ENCODE measurements around the gene OR56A4. TPM values are rescaled to one million over a fixed set of nuclear protein-coding genes. Genes with fewer than 3 reads are reported as not detected.
"Not testable (repeated sequence)": the region's sequence is repeated elsewhere in the genome, so short reads cannot be mapped to it uniquely, and the experiment has no call there.

Gene OR56A4
- total RNA-seq, 1 donor from 2014 or later: not detected

DNA sequence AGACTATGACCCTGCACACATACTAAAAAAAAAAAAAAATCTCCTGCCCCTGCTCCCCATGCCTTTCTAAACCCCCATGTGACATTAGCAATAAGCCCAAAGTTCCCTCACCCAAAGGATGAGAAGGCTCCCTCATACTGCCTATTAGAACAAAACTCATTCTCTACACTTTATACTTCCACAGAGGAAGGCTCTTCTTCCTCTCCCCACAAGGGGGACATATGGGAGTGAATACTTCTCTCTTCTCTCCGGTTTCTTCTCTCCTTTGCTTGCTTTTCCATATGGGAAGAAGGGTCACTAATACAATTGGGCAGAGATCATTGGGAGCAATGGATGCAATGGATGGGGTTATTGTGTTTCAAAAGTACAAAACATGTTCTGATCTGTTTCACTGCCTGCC is 23.3 kb downstream of the OR56A4 start:
- no peaks in the 10 kb centered on the region for H3K27me3 ChIP-seq (ENCODE audit: control insufficient read depth, insufficient read depth, low read length)
- H3K36me3 ChIP-seq (ENCODE audit: control insufficient read depth, insufficient read depth, low read length): no peaks in the 10 kb centered on the region
- no peak overlapping the region for H3K4me3 ChIP-seq (ENCODE audit: low read depth, low read length)
- TF ChIP-seq, protein P1, sequence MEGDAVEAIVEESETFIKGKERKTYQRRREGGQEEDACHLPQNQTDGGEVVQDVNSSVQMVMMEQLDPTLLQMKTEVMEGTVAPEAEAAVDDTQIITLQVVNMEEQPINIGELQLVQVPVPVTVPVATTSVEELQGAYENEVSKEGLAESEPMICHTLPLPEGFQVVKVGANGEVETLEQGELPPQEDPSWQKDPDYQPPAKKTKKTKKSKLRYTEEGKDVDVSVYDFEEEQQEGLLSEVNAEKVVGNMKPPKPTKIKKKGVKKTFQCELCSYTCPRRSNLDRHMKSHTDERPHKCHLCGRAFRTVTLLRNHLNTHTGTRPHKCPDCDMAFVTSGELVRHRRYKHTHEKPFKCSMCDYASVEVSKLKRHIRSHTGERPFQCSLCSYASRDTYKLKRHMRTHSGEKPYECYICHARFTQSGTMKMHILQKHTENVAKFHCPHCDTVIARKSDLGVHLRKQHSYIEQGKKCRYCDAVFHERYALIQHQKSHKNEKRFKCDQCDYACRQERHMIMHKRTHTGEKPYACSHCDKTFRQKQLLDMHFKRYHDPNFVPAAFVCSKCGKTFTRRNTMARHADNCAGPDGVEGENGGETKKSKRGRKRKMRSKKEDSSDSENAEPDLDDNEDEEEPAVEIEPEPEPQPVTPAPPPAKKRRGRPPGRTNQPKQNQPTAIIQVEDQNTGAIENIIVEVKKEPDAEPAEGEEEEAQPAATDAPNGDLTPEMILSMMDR (IDR thresholded peaks at IDR 0.05; ENCODE audit: insufficient read depth, low read length, severe bottlenecking): no peak
- no peak for FAIRE-seq
- no peak for DNase-seq (ENCODE audit: low read depth)

DNA sequence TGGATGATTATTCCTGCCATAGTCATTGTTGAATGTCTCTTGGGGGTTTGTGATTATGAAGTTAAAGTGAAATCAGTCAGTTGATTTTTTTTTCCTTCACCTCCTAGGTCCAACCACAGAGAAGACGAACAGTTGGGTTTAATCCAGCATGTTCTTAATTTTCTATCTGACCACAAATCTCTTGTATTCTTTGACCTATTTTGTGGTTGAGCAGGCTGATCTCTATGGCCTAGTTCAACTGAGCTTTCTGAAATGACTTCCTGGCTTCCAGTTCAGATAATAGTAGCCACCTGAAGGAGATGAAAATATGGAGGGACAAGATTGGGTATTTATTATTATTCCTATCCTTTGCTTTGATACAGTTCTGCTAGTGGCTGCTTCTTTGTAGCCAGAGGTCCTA is 33.2 kb downstream of the OR56A4 start:
- Histone ChIP-seq H3K4me3 (ENCODE audit: low read depth, low read length) (no peak overlapping the region), H3K36me3 (ENCODE audit: control insufficient read depth, insufficient read depth, low read length) (no peaks in the 10 kb centered on the region), H3K27me3 (ENCODE audit: control insufficient read depth, insufficient read depth, low read length) (no peaks in the 10 kb centered on the region)
- TF ChIP-seq, protein P1 (IDR thresholded peaks at IDR 0.05; ENCODE audit: insufficient read depth, low read length, severe bottlenecking): no peak
- DNase-seq (ENCODE audit: low read depth) (no peak), FAIRE-seq (no peak)

DNA sequence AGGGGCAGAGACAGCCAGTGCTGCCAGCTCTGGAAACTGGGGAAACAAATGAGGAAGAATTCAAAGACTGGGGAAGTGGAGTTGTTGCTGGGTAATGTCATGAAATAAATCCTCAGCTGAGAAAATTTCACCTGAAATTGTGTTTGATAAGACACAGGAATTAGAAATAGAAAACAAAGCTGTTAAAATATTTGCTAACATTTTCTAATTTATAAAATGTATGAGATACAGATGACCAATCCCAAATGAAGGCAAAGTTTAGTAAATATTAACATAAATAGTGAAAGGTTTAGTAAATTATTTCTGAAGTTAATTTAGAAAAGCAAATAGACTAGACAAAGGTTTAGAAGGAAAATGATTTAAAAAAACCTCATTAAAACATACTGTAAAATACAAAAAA is 38.4 kb downstream of the OR56A4 start, which contains the start of gene OR56A5:
TSS of gene OR56A5 (minus strand) at position 101 of the 400 bp plus-strand sequence. CDS start at position 101, 0 bp downstream.
- TF ChIP-seq, protein P1 (IDR thresholded peaks at IDR 0.05; ENCODE audit: insufficient read depth, low read length, severe bottlenecking): no peak
- no peak for DNase-seq (ENCODE audit: low read depth)
- Histone ChIP-seq H3K27me3 (ENCODE audit: control insufficient read depth, insufficient read depth, low read length) (no peaks in the 10 kb centered on the region), H3K4me3 (ENCODE audit: low read depth, low read length) (no peak within 1 kb of the TSS), H3K36me3 (ENCODE audit: control insufficient read depth, insufficient read depth, low read length) (no peaks in the 10 kb centered on the region)
- FAIRE-seq: no peak

DNA sequence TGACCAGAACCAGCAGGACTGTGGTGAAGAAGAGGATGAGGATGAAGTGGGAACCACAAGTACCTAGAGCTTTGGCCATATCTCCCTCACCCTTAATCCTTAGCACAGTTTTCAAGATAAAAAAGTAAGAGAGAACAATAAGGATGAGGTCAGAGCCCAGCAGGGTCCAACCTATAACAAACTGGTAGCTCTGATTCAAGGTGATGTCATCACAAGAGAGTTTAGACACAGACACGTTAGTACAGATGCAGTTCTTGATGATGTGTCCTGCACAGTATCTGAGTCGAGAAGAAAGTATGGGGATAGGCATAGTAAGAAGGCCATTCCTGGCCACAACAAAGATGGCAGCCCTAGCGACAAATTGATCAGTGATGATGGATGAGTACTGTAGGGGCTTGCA is 39.0 kb downstream of the OR56A4 start:
- Histone ChIP-seq H3K4me3 (ENCODE audit: low read depth, low read length) (no peak overlapping the region), H3K27me3 (ENCODE audit: control insufficient read depth, insufficient read depth, low read length) (no peaks in the 10 kb centered on the region), H3K36me3 (ENCODE audit: control insufficient read depth, insufficient read depth, low read length) (no peaks in the 10 kb centered on the region)
- TF ChIP-seq, protein P1 (IDR thresholded peaks at IDR 0.05; ENCODE audit: insufficient read depth, low read length, severe bottlenecking): no peak
- FAIRE-seq (no peak), DNase-seq (ENCODE audit: low read depth) (peak; percentile 68)

DNA sequence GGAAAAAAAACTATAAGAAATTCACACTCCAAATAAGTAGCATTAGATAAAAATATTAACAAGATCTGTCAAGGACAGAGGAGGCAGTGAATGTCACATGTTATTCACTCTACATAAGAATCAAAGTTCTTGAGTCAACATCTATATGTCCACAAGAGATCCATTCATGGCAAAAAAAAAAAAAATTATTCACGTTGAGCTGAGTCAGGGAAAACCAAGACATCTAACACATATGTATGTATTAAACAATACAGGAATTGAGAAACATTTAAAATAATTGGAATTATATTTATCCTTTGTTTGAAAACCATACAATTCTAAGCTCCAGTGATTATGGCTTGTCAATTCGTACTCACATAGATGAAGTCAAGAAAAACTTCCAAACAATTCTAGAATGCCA is 39.8 kb downstream of the OR56A4 start:
- no peak for DNase-seq (ENCODE audit: low read depth)
- Histone ChIP-seq H3K36me3 (ENCODE audit: control insufficient read depth, insufficient read depth, low read length) (no peaks in the 10 kb centered on the region), H3K27me3 (ENCODE audit: control insufficient read depth, insufficient read depth, low read length) (no peaks in the 10 kb centered on the region), H3K4me3 (ENCODE audit: low read depth, low read length) (no peak overlapping the region)
- FAIRE-seq: no peak
- TF ChIP-seq, protein P1 (IDR thresholded peaks at IDR 0.05; ENCODE audit: insufficient read depth, low read length, severe bottlenecking): no peak

DNA sequence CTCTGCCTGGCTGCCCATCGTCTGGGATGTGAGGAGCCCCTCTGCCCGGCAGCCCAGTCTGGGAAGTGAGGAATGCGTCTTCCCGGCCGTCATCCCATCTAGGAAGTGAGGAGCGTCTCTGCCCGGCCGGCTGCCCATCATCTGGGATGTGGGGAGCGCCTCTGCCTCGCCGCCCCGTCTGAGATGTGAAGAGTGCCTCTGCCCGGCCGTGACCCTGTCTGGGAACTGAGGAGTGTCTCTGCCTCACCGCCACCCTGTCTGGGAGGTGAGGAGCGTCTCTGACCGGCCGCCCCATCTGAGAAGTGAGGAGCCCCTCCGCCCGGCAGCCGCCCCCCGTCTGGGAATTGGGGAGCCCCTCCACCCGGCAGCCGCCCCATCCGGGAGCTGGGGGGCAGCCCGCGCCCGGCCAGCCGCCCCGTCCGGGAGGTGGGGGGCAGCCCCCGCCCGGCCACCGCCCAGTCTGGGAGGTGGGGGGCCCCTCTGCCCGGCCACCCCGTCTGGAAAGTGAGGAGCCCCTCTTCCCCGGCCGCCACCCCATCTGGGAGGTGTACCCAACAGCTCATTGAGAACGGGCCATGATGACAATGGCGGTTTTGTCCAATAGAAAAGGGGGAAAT is 45.9 kb downstream of the OR56A4 start:
- not testable (repeated sequence) for H3K27me3 ChIP-seq (ENCODE audit: control insufficient read depth, insufficient read depth, low read length); H3K36me3 ChIP-seq (ENCODE audit: control insufficient read depth, insufficient read depth, low read length); H3K4me3 ChIP-seq (ENCODE audit: low read depth, low read length); FAIRE-seq; DNase-seq (ENCODE audit: low read depth)
